HepG2 (cell line): ENCODE measurements around the gene QKI. TPM values are rescaled to one million over a fixed set of nuclear protein-coding genes. Genes with fewer than 3 reads are reported as not detected.
A peak's percentile ranks its signal among the peaks of the same experiment; 100 is the strongest.

Source experiments
- FOSL1 ChIP-seq: sonication (generic); formaldehyde crosslinking; IDR thresholded peaks from 2 replicates; pipeline ENCODE4 v1.9.0; 2021; ENCODE audit warnings: missing genetic modification reagents, borderline replicate concordance
- HMG20A ChIP-seq: IDR thresholded peaks from 2 replicates; pipeline ENCODE4 v1.6.1; 2016; ENCODE audit warnings: borderline replicate concordance
- KDM3A ChIP-seq: IDR thresholded peaks from 2 replicates; pipeline ENCODE4 v1.6.1; 2018; ENCODE audit warnings: low read depth, missing compliant biosample characterization
- MAZ ChIP-seq, 2 experiments: sonication (generic) in 1 of 2; formaldehyde crosslinking in 1 of 2; IDR thresholded peaks; 2 replicates each; pipeline versions ENCODE4 v1.5.0 to v1.6.1; 2012 to 2020; ENCODE audit warnings: low read depth in 2 of 2, mild to moderate bottlenecking in 2 of 2, borderline replicate concordance in 1 of 2, improper control_type of control experiment in 1 of 2, low read length in 1 of 2, missing genetic modification reagents in 1 of 2, moderate library complexity in 1 of 2
- MTA1 ChIP-seq: sonication (generic); formaldehyde crosslinking; IDR thresholded peaks from 2 replicates; pipeline ENCODE4 v1.4.0; 2020; ENCODE audit warnings: missing genetic modification reagents, mild to moderate bottlenecking, borderline replicate concordance
- RARG ChIP-seq: sonication (generic); formaldehyde crosslinking; IDR thresholded peaks from 2 replicates; pipeline ENCODE4 v1.4.0; 2020; ENCODE audit warnings: low read depth, mild to moderate bottlenecking, missing genetic modification reagents
- SETDB1 ChIP-seq: sonication (generic); formaldehyde crosslinking; IDR thresholded peaks from 2 replicates; pipeline ENCODE4 v1.5.1; 2020; ENCODE audit warnings: missing genetic modification reagents, mild to moderate bottlenecking, borderline replicate concordance
- SP5 ChIP-seq: IDR thresholded peaks from 2 replicates; pipeline ENCODE4 v1.6.1; 2016; ENCODE audit warnings: low read depth, borderline replicate concordance
- ZBTB7A ChIP-seq: sonication (generic); formaldehyde crosslinking; IDR thresholded peaks from 2 replicates; pipeline ENCODE4 v1.8.0; 2022; ENCODE audit warnings: mild to moderate bottlenecking, missing genetic modification reagents
- ZNF468 ChIP-seq: sonication (generic); formaldehyde crosslinking; IDR thresholded peaks from 2 replicates; pipeline ENCODE4 v1.8.0; 2022; ENCODE audit warnings: mild to moderate bottlenecking, moderate library complexity, missing genetic modification reagents
- ZNF546 ChIP-seq: sonication (generic); formaldehyde crosslinking; conservative IDR thresholded peaks from 2 replicates; pipeline ENCODE4 v1.8.1; 2023; ENCODE audit warnings: mild to moderate bottlenecking, missing genetic modification reagents
- ZNF607 ChIP-seq: sonication (generic); formaldehyde crosslinking; IDR thresholded peaks from 2 replicates; pipeline ENCODE4 v1.5.1; 2020; ENCODE audit warnings: missing genetic modification reagents, mild to moderate bottlenecking, borderline replicate concordance
- ZSCAN9 ChIP-seq: IDR thresholded peaks from 2 replicates; pipeline ENCODE4 v1.6.1; 2016; ENCODE audit warnings: borderline replicate concordance
- polyA plus RNA-seq, 8 experiments: library from polyadenylated mRNA; depleted of rRNA in 3 of 8; stranded (reverse) in 7 of 8; unstranded in 1 of 8; fragments of >200 nt; fragmentation: Illumina TruSeq in 4 of 8; extraction: Trizol in 4 of 8; gene quantifications; 2 replicates each; pipeline versions ENCODE4 v1.2.1 to v1.2.3, GENCODE V29; 2011 to 2016; ENCODE audit warnings: low read depth in 4 of 8, missing spikeins in 1 of 8, mixed read lengths in 1 of 8; ENCODE audit not compliant: insufficient read depth in 1 of 8
- total RNA-seq, 5 experiments: library from RNA; depleted of rRNA; stranded (reverse); fragments of >200 nt; fragmentation: Illumina TruSeq; extraction: Trizol; gene quantifications; 2 replicates each; pipeline ENCODE4 v1.2.3, GENCODE V29; 2016; ENCODE audit warnings: low read depth in 1 of 5
- TF ChIP-seq, protein P1 (sequence below): sonication (generic); formaldehyde crosslinking; IDR thresholded peaks from 2 replicates; pipeline ENCODE4 v1.4.0; 2020; ENCODE audit warnings: mild to moderate bottlenecking, missing genetic modification reagents
- TF ChIP-seq, protein P2 (sequence below): sonication (generic); formaldehyde crosslinking; IDR thresholded peaks from 2 replicates; pipeline ENCODE4 v1.5.0; 2020; ENCODE audit warnings: missing genetic modification reagents, mild to moderate bottlenecking, borderline replicate concordance
- TF ChIP-seq, protein P3 (sequence below): sonication (generic); formaldehyde crosslinking; IDR thresholded peaks from 2 replicates; pipeline ENCODE4 v1.4.0; 2020; ENCODE audit warnings: missing genetic modification reagents, borderline replicate concordance
- TF ChIP-seq, protein P4 (sequence below): sonication (generic); formaldehyde crosslinking; IDR thresholded peaks from 2 replicates; pipeline ENCODE4 v1.4.0; 2020; ENCODE audit warnings: missing genetic modification reagents
- TF ChIP-seq, protein P5 (sequence below): sonication (generic); formaldehyde crosslinking; IDR thresholded peaks from 2 replicates; pipeline ENCODE4 v1.5.1; 2020; ENCODE audit warnings: missing genetic modification reagents, mild to moderate bottlenecking, borderline replicate concordance
- TF ChIP-seq, protein P6 (sequence below): sonication (generic); formaldehyde crosslinking; IDR thresholded peaks from 2 replicates; pipeline ENCODE4 v1.5.0; 2020; ENCODE audit warnings: missing genetic modification reagents

QKI gene
- total and polyA plus RNA-seq, 2 of the 13 experiments (the other 11 are each of a cell fraction or from before 2014, with no cell fraction given), result 136 to 137 TPM

DNA sequence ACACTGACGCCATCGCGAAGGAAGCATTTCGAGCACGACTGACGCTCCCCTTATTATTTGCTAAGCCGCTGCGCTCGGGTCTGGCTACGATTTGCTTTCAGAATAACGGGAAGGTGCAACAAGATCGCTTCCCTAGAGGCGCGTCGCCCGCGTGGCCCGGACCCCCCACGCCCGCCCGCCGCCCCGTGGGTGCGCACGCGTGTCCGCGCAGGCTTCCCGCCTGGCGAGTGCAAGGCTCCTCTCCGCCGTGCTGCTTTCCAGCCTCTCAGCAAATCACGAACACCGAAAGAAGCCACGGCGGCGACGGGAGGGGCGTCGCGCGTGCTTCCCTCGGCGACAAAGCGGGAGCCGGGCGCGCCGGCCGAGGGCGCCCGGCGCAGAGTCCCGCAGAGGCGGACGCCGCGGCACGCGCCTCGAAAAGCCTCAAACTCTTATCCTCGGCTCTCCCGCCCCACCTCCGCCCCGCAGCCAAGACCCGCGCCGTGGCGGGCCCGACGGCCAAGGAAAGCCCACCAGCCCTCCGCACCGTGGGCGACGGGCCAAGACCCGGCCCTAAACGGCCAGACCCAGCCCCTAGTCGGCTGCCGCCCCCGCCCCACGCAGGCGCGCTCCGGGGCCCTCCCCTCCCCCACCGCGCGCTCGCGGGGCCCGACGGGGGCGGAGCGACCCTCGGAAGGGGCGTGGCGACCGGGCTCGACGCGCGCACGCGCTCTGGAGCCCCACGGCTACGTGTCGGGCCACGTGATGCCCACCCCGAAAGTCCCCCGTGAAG, 987 bp upstream of the QKI start (continued):
- TF ChIP-seq, protein P1, sequence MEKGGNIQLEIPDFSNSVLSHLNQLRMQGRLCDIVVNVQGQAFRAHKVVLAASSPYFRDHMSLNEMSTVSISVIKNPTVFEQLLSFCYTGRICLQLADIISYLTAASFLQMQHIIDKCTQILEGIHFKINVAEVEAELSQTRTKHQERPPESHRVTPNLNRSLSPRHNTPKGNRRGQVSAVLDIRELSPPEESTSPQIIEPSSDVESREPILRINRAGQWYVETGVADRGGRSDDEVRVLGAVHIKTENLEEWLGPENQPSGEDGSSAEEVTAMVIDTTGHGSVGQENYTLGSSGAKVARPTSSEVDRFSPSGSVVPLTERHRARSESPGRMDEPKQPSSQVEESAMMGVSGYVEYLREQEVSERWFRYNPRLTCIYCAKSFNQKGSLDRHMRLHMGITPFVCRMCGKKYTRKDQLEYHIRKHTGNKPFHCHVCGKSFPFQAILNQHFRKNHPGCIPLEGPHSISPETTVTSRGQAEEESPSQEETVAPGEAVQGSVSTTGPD (CRISPR knock-in tag), result no peak
- TF ChIP-seq ZNF607 (CRISPR knock-in tag) (no peak; the same call in 1 of the 2 replicates), RARG (CRISPR knock-in tag) (no peak), KDM3A (CRISPR knock-in tag) (peak; percentile 73; the same call in 1 of the 2 replicates), ZSCAN9 (CRISPR knock-in tag) (peak; percentile 50; the same call in 1 of the 2 replicates), ZNF546 (CRISPR knock-in tag) (peak; percentile 97), FOSL1 (no peak), SETDB1 (CRISPR knock-in tag) (no peak), ZBTB7A (CRISPR knock-in tag) (peak; percentile 77), MTA1 (peak; percentile 99), SP5 (CRISPR knock-in tag) (0 out of 2 replicates have a peak, but pooled peaks have one; percentile 61), HMG20A (0 out of 2 replicates have a peak, but pooled peaks have one; percentile 3), ZNF468 (CRISPR knock-in tag) (0 out of 2 replicates have a peak, but pooled peaks have one; percentile 50), MAZ (IDR thresholded peaks at IDR 0.05; ENCODE audit: borderline replicate concordance, low read depth, low read length) (peak; percentile 64), MAZ (CRISPR knock-in tag; IDR thresholded peaks at IDR 0.05; ENCODE audit: low read depth) (peak; percentile 92)
- TF ChIP-seq, protein P2, sequence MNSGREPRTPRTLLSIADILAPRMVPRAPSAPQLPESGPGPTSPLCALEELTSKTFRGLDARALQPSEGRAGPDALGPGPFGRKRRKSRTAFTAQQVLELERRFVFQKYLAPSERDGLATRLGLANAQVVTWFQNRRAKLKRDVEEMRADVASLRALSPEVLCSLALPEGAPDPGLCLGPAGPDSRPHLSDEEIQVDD, result peak; percentile 68; the same call in 1 of the 2 replicates
- TF ChIP-seq, protein P3, sequence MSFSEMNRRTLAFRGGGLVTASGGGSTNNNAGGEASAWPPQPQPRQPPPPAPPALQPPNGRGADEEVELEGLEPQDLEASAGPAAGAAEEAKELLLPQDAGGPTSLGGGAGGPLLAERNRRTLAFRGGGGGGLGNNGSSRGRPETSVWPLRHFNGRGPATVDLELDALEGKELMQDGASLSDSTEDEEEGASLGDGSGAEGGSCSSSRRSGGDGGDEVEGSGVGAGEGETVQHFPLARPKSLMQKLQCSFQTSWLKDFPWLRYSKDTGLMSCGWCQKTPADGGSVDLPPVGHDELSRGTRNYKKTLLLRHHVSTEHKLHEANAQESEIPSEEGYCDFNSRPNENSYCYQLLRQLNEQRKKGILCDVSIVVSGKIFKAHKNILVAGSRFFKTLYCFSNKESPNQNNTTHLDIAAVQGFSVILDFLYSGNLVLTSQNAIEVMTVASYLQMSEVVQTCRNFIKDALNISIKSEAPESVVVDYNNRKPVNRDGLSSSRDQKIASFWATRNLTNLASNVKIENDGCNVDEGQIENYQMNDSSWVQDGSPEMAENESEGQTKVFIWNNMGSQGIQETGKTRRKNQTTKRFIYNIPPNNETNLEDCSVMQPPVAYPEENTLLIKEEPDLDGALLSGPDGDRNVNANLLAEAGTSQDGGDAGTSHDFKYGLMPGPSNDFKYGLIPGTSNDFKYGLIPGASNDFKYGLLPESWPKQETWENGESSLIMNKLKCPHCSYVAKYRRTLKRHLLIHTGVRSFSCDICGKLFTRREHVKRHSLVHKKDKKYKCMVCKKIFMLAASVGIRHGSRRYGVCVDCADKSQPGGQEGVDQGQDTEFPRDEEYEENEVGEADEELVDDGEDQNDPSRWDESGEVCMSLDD (CRISPR knock-in tag), result no peak
- TF ChIP-seq, protein P4, sequence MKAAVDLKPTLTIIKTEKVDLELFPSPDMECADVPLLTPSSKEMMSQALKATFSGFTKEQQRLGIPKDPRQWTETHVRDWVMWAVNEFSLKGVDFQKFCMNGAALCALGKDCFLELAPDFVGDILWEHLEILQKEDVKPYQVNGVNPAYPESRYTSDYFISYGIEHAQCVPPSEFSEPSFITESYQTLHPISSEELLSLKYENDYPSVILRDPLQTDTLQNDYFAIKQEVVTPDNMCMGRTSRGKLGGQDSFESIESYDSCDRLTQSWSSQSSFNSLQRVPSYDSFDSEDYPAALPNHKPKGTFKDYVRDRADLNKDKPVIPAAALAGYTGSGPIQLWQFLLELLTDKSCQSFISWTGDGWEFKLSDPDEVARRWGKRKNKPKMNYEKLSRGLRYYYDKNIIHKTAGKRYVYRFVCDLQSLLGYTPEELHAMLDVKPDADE (CRISPR knock-in tag), result no peak; the same call in 1 of the 2 replicates
- TF ChIP-seq, protein P5, sequence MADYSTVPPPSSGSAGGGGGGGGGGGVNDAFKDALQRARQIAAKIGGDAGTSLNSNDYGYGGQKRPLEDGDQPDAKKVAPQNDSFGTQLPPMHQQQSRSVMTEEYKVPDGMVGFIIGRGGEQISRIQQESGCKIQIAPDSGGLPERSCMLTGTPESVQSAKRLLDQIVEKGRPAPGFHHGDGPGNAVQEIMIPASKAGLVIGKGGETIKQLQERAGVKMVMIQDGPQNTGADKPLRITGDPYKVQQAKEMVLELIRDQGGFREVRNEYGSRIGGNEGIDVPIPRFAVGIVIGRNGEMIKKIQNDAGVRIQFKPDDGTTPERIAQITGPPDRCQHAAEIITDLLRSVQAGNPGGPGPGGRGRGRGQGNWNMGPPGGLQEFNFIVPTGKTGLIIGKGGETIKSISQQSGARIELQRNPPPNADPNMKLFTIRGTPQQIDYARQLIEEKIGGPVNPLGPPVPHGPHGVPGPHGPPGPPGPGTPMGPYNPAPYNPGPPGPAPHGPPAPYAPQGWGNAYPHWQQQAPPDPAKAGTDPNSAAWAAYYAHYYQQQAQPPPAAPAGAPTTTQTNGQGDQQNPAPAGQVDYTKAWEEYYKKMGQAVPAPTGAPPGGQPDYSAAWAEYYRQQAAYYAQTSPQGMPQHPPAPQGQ (CRISPR knock-in tag), result peak; percentile 51; the same call in 1 of the 2 replicates
- TF ChIP-seq, protein P6, sequence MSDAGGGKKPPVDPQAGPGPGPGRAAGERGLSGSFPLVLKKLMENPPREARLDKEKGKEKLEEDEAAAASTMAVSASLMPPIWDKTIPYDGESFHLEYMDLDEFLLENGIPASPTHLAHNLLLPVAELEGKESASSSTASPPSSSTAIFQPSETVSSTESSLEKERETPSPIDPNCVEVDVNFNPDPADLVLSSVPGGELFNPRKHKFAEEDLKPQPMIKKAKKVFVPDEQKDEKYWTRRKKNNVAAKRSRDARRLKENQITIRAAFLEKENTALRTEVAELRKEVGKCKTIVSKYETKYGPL (CRISPR knock-in tag), result no peak; the same call in 1 of the 2 replicates
